ENCODE data around the gene NUDT1.

The NUDT1 gene

DNA sequence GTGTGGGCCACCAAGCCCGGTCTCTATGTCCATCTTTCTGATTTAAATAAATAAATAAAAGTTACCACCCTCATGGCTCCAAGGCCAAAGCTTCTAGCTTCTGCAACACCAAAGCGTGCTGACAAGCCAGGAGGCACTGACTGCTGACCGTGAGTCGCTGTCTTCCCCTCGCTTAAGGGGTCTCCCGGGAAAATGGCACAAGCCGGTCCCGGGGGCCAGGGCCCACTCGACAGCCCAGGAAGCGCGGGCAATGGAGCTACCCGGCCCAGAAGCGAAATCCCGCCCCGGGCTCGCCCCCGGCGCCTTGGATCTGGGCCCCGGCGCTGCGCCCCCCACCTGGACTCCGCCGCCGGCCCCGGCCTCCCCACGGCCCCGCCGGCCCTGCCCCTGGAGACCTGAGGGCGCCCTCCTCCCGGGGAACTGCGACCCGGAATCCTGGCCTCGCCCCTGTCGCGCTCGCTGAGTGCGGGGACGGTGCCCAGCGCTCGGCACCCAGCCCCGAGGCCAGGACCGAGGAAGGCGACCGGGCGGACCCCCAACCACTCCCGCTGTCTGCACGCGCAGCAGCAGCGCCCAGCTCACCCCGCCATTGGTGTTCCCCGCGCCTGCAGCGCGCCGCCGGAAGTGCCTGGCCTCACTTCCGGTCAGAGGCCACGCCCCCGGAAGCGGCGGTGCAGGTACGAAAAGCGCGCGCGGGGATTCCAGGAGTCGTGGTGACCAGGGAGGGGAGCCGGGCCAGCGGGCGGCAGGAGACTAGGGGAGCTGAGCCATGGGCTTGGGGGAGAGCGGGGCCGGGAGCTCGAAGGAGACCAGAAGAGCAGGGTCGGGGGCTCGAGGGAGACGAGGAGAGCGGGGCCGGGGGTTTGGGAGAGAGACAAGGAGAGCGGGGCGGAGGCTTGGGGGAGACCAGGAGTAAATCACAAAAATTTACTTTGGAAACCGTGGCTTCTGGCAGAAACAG is at the start of gene NUDT1, which contains the start of gene MRM2:
Gene NUDT1, plus strand, starts transcription at position 647 of the 961 bp plus-strand sequence. CDS start 2,349 bp downstream, outside the sequence.
Gene MRM2, minus strand, starts transcription at position 626 of the 961 bp plus-strand sequence. Its CDS starts 36 bp downstream, at position 590.
- DNase-seq (ENCODE audit: low read depth): peak; percentile 57

DNA sequence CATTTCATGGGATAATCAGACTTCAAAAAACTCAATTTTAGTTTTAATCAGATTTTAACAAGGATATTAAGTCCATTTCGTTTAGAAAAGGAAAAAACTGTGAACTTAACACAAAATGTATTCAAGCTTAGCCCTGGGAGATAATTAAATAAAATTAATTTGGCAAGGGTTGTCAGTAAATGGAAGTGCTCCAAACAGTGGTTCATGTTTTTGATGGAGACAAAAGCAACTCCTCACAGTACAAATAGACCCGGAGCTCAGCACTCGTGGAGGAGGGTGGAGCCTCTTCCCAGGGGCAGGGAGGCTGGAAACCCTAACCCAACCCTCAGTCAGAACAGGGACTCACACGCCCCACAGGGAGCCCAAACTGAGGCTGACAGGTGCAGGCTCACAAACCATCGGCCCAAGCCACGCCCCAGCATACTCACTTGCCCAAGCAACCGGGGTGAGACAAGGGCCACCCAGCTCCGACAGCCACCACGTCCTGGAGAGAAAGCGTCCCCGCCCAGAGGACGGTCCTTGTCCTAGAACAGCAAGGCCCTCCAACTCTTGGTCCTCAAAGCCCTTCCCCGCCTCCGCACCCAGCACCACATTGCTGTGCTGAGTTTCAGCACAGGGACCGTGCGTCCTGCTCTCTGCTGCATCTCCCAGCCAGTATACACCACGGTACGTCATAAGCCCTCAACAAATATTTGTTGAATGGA is 49.0 kb upstream of the NUDT1 start:
- no peak for DNase-seq (ENCODE audit: low read depth)

DNA sequence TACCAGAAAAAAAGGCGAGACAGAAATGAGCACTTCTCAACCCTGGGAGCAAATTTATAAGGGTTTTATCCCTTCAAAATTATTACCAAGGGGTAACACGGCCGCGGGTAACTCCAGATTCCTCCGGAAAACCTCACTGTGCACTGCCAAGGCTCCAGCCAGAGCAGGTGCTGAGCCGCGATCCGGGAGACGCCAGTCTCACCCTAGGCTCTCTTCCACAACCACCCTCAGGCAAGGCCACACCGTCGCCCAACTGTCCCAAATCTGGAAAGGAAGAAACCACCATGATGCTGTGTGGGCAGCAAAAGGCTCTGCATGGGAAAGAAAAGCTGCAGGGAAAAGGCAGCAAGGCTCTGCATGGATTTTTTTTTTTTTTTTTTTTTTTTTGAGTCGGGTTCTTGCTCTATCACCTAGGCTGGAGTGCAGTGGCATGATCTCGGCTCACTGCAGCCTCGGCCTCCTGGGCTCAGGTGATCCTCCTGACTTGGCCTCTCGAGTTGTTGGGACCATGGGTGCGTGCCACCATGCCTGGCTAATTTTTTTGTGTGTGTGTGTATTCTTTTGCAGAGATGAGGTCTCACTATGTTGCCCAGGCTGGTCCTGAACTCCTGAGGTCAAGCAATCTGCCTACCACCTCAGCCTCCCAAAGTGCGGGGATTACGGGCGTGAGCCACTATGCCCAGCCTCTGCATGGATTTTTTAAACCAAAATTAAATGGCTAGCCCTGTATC is 48.3 kb upstream of the NUDT1 start:
- DNase-seq (ENCODE audit: low read depth): no peak

DNA sequence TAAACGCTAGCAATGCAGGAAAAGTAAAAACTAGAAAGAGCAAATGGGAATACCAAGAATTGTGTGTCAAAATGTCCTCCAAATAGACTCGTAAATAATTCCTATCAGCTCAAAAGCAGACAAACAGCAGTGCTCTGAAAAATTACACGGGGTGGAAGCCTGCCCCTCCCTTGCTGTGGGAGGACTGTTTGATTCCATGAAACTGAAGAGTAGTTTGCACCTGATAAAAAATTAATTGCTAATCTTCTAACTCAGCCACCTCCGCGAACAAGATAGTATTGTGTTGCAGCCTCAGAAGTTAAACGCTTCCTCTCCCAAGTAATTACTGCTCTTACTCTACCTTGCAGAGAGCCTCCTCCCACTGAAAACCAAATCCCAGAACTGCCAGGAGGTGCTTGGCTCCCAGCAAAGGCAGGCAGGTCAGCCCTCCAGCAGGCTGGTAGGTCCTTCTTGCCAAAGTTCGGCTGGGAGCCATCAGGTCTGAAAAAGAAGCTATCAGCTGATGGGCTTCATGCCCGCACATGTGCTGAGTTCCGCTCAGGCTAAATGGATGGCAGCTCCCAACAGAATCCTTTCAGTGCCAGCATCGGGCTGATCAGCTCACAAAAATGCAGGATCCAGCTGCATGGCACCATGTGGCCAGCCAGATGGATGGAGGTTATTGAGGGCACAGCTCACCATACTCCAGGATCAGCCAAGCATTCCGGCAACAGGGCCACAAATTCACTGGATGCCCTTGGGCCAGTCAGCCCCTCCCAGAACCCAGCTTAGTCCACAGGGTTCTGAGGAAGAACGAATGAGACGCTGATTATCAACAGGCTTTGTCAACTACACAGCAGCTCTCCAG is 46.4 kb upstream of the NUDT1 start:
- no peak for DNase-seq (ENCODE audit: low read depth)

DNA sequence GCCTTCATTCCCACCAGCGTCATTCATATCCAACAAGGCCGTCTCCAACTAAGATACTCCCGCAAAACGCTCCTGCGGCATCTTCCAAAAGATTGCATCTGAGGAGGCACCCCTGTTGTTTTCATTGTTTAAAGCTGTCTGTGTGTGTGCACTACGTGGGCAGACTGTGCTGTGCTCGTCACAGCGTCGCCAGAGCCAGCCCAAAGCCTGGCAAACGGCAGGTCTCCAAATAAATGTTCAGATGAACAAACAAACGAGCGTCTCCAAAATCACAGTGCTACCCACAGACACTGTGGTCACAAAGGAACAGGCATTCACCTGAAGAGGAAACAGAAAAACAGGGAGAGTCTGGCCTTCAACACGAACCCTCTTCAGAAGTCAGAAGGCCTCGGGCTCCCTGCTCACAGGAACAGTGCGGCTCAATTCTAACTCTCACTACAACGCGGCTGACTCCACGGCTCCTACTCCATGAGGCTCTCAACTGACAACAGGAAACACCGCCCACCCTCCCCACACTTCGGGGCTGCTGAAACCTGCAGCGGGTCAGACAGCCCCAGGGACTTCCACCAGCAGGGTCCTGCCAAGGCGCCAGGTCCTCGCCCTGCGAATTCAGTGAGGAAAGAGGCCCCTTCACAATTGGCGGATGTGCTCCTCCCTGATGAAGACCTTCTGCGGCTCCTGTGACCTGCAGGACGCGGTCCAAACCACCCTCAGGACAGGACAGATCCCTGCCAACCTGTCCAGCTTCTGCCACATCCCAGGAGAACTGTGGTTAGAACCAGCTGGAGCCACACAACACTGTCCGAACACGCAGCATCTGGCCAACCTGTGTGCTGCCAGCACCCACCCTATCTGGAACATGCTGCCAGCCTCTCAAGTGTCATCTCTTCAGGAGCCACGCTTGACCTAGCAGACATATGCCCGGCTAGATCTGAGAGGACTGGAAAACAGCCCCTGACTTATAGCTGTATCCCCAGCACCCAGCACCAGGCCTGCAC is 45.3 kb upstream of the NUDT1 start:
- DNase-seq (ENCODE audit: low read depth): no peak

GRCh38 chr7:2197436-2198155 is 44.4 kb upstream of the NUDT1 start:
- no peak for DNase-seq (ENCODE audit: low read depth)

GRCh38 chr7:2198206-2198605 is 43.8 kb upstream of the NUDT1 start:
- no peak for DNase-seq (ENCODE audit: low read depth)

DNA sequence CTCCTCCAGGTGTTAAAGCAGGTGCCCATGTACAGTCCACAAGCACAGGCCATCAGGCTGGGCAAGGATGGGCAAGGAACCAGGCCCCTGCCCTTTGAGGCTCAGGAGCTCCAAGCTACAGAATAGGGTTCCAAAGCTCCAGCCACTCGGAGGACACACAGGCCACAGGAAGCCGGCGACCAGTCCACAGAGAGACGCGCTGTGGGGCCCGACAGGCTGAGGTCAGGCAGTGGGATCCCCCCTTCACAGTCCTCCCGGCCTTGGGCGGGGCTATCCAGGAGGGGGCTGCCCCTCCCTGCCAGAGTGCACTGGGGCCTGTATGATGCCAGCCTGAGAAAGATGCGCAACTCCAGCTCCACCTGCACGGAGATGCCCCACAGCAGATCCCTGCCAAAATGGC is 43.3 kb upstream of the NUDT1 start:
- no peak for DNase-seq (ENCODE audit: low read depth)

GRCh38 chr7:2199528-2199927 is 42.5 kb upstream of the NUDT1 start:
- no peak for DNase-seq (ENCODE audit: low read depth)

DNA sequence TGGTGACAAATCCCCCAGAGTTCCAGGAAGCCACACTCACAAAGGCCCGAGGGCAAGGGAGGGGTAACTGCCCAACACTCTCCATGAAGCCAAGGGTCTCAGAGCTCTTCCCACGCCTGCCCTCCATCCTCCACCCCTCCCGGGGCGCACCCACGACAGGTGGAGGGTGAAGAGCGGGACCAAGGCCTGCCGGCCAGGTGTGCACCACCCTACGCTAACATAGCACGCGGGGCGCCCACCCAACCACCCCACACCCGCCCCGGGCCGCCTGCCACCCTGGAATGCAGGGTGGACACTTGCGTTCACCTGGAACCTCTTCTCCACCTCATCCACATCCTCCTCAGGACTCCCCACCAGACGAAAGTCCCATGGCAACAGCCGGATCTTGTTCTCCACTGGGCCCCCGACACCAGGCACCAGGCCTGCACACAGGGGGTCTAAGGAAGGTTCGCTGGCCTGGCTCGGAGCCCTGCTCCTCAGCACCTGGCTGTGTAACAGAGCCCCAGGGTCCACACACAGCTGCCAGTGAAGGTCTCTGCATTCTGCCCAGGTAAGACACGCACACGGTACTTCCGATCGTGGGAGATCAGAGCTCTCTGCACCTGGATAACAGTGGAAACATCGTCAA is 42.0 kb upstream of the NUDT1 start:
- DNase-seq (ENCODE audit: low read depth): no peak

DNA sequence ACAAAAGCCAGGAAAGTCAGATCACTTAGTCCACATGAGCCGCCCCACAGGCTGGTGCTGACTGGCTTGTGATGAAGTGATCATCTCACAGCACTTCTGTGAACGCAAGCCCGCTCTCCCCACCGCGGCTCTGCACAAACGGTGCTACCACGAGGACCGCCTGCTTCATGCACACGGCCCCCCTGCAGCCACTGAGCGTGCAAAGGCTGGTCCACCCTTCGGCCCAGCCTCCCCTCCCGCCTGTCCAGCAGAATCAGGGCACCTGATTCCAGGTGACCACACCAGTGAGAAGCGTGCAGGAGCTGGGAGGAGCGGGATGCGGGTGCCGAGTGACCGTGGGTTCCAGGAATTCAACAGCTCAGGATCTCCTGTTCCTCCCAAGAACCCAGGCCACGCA is 41.4 kb upstream of the NUDT1 start:
- DNase-seq (ENCODE audit: low read depth): no peak

DNA sequence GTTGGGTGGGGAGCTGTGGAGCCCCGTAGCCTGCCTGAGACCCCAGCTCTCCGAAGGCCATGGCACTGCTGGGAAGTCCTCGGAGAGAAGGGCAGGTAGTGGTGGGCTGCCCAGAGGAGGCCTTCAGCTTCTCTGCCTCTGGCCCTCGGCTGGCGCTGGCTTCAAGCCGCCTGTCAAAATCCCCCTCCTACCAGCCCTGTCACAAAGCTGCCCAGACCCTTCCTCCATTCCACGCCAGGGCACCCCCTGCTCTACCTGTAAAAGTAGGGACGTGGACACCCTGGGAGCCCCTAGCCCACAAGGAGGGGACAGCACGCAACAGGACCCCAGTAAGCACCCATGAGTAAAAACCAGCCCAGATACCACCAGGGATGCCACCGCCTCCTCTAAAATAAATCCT is 40.9 kb upstream of the NUDT1 start:
- DNase-seq (ENCODE audit: low read depth): no peak

DNA sequence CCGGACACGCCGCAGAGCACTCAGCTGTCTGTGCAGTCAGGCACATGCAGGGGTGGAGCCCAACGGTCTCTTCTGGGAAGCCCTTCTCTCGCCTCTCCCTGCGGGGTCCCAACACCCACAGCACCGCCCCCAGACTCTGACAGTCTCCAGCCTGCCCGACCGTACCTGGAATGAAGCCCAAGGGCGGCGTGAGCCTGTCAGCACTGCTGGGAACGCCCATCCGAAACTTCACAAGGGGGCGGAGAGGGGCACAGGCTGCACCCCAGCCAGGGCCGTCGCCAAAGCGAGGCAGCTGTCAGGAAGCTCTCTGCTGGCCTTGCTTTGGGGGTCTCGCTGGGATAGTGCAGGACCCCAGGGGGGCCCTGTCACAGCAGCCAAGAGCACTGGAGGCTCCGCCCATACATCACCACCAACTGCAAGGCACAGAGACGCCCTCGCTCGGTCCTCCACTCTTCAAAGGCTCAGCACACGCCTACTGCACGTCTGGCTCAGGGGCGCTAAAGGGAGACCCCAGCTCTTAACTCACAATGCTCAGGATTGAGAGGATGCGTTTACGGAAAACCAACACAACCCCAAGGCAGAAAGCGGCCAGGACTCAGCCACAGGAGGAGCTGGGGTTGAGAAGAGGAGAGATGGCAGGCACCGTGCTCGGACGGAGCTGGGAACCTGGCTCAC is 40.2 kb upstream of the NUDT1 start:
- no peak for DNase-seq (ENCODE audit: low read depth)

DNA sequence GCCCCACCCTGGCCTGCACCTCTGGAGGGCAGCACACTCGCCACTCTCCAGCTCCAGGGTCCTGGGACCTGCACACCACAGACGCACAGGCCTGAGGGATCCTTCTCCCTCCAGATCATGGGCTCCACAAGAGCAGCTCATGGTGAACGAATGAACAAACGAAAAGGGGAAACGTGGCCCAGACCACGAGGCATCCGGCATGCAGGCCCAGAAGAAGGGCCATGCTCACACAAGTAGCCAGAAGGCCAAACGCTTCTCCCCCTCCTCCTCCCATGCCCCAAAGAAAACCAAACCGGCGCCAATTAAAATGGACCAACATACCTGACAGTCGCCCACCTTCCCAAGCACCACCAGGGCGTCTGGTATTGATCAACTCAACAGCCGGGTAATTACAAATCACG is 39.7 kb upstream of the NUDT1 start:
- DNase-seq (ENCODE audit: low read depth): no peak

- DNase-seq (ENCODE audit: low read depth): no peak
These were observed 38.9 kb upstream of the NUDT1 start for GRCh38 chr7:2202901-2203765.

DNA sequence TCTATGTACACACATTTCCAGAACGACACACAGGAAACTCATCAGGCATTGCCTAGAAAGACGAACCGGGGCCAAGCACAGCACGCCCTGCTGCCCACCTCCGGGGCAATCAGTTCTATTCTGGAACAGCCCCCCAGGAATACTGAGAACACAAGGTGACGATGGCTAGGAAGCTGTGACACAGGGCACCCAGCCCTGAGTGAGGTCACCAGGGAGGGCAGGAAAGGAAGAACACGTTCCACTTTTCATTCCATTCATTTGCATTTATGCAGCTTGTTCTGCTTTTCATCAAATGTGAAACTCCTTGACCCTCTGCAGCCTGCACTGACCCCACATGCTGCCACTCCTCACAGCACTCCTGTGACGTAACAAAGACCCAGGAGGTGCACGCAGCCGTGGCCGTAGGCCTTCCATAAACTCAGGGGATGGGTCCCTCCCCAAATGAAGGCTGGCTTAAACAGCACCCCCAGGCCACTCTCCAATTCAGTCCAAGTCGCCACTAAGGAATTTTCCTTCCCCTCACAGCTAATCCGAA is 38.2 kb upstream of the NUDT1 start:
- DNase-seq (ENCODE audit: low read depth): no peak

GRCh38 chr7:2204446-2204845 is 37.6 kb upstream of the NUDT1 start:
- no peak for DNase-seq (ENCODE audit: low read depth)

All from activated T-cell treated with anti-CD3 and anti-CD28 coated beads for 1 hour (primary cell).